ENCODE data around the gene TOE1.

DNA sequence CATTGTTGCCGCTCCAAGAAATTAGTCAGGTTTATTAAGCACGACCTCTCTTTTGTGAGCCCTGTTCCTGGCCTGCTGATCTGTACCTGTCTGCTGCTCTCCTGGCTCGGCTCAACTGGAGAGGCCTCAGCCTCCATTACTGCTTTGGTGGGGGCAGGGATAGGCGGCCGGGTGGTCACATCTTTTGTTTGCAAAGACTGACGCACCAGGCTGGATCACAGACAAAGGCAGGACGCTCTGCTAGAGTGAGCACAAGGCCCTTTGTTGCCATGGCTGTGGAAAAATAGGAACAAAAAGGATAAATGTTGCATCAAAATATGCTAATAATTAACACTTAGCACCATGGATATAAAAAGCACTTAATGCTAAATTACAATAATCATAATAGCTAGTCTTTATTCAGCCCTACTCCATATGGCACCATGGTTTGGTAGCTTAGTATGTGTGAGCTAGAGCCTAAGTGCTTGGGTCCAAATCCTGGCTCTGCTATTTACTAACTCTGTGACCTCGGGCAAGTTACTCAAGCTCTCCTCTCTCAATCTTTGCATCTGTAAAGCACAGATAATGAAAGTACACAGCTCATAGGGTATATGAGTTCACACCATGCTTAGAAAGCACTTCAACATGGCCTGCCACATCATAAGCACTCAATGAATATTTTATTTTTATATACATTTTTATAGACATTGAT, 42.2 kb upstream of the TOE1 start:
- no peak for TF ChIP-seq ZBTB7A (IDR thresholded peaks at IDR 0.05; ENCODE audit: low read depth)
- TF ChIP-seq, protein P1, sequence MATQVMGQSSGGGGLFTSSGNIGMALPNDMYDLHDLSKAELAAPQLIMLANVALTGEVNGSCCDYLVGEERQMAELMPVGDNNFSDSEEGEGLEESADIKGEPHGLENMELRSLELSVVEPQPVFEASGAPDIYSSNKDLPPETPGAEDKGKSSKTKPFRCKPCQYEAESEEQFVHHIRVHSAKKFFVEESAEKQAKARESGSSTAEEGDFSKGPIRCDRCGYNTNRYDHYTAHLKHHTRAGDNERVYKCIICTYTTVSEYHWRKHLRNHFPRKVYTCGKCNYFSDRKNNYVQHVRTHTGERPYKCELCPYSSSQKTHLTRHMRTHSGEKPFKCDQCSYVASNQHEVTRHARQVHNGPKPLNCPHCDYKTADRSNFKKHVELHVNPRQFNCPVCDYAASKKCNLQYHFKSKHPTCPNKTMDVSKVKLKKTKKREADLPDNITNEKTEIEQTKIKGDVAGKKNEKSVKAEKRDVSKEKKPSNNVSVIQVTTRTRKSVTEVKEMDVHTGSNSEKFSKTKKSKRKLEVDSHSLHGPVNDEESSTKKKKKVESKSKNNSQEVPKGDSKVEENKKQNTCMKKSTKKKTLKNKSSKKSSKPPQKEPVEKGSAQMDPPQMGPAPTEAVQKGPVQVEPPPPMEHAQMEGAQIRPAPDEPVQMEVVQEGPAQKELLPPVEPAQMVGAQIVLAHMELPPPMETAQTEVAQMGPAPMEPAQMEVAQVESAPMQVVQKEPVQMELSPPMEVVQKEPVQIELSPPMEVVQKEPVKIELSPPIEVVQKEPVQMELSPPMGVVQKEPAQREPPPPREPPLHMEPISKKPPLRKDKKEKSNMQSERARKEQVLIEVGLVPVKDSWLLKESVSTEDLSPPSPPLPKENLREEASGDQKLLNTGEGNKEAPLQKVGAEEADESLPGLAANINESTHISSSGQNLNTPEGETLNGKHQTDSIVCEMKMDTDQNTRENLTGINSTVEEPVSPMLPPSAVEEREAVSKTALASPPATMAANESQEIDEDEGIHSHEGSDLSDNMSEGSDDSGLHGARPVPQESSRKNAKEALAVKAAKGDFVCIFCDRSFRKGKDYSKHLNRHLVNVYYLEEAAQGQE (IDR thresholded peaks at IDR 0.05; ENCODE audit: low read depth), result no peak
- TF ChIP-seq, protein P2, sequence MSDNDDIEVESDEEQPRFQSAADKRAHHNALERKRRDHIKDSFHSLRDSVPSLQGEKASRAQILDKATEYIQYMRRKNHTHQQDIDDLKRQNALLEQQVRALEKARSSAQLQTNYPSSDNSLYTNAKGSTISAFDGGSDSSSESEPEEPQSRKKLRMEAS (IDR thresholded peaks at IDR 0.05), result no peak
- no peak for TF ChIP-seq RAD21 (IDR thresholded peaks at IDR 0.05; ENCODE audit: low read depth)
- TF ChIP-seq CEBPB (IDR thresholded peaks at IDR 0.05), result no peak

Measured in Ishikawa (cell line).